A172 (cell line): Measurements from ENCODE around the gene TNN. TPM values are rescaled to one million over a fixed set of nuclear protein-coding genes. Genes with fewer than 3 reads are reported as not detected.
"Not testable (repeated sequence)": the region's sequence is repeated elsewhere in the genome, so short reads cannot be mapped to it uniquely, and the experiment has no call there.

Experiments used
- DNase-seq: peaks from one replicate; pipeline ENCODE4 v3.0.0-alpha.2; 2015; ENCODE audit warnings: low spot score
- total RNA-seq: library from RNA; depleted of rRNA; stranded (reverse); fragments of >200 nt; shearing (Covaris generic); gene quantifications from 2 replicates; pipeline ENCODE4 v1.2.3, GENCODE V29; 2014; rRNA removed

The TNN gene
- total RNA-seq: not detected in 2 replicates

- no peak for DNase-seq
Observed at GRCh38 chr1:175067362-175068106, at the start of gene TNN. TSS of gene TNN (plus strand) at chr1:175067833. CDS start at chr1:175077419, 9,586 bp downstream.

- DNase-seq: no peak
Observed at GRCh38 chr1:175019524-175019923, 48.1 kb upstream of the TNN start.

GRCh38 chr1:175023043-175023921 is 44.4 kb upstream of the TNN start, which contains the start of gene MRPS14:
TSS of gene MRPS14 (minus strand) at chr1:175023425. CDS start at chr1:175023408, 17 bp downstream.
- peak; percentile 99 for DNase-seq

GRCh38 chr1:175023922-175024242 is 43.8 kb upstream of the TNN start:
- not testable (repeated sequence) for DNase-seq

- DNase-seq: no peak
Observed at GRCh38 chr1:175024773-175025172, 42.9 kb upstream of the TNN start.

GRCh38 chr1:175033953-175034352 is 33.7 kb upstream of the TNN start:
- DNase-seq: no peak

- no peak for DNase-seq
Observed at GRCh38 chr1:175034775-175035174, 32.9 kb upstream of the TNN start.

GRCh38 chr1:175035865-175036264 is 31.8 kb upstream of the TNN start:
- DNase-seq: no peak

GRCh38 chr1:175036476-175036875 is 31.2 kb upstream of the TNN start:
- no peak for DNase-seq

- no peak for DNase-seq
Observed at GRCh38 chr1:175037416-175037815, 30.2 kb upstream of the TNN start.

GRCh38 chr1:175040324-175040879 is 27.2 kb upstream of the TNN start:
- no peak for DNase-seq

GRCh38 chr1:175042650-175043049 is 25.0 kb upstream of the TNN start:
- no peak for DNase-seq

- DNase-seq: no peak
Observed at GRCh38 chr1:175043824-175044223, 23.8 kb upstream of the TNN start.

- not testable (repeated sequence) for DNase-seq
Observed at GRCh38 chr1:175044591-175044990, 23.0 kb upstream of the TNN start.

GRCh38 chr1:175045097-175045496 is 22.5 kb upstream of the TNN start:
- DNase-seq: no peak

GRCh38 chr1:175045519-175045918 is 22.1 kb upstream of the TNN start:
- no peak for DNase-seq

GRCh38 chr1:175050992-175051391 is 16.6 kb upstream of the TNN start:
- DNase-seq: no peak

- no peak for DNase-seq
Observed at GRCh38 chr1:175054736-175055135, 12.9 kb upstream of the TNN start.

- no peak for DNase-seq
Observed at GRCh38 chr1:175062339-175062738, 5.3 kb upstream of the TNN start.

GRCh38 chr1:175062858-175063257 is 4.8 kb upstream of the TNN start:
- DNase-seq: no peak

- no peak for DNase-seq
Observed at GRCh38 chr1:175070818-175071217, 3.2 kb downstream of the TNN start.

GRCh38 chr1:175071276-175071943 is 3.8 kb downstream of the TNN start:
- no peak for DNase-seq
